Myometrial cell (primary cell): ENCODE data around the gene ZNF408. TPM values are rescaled to one million over a fixed set of nuclear protein-coding genes. Genes with fewer than 3 reads are reported as not detected.

Experiments
- total RNA-seq: library from RNA; depleted of rRNA; stranded (reverse); fragments of >200 nt; gene quantifications from 2 replicates; pipeline ENCODE4 v1.2.3, GENCODE V29; 2015

Gene ZNF408
- 9.2 and 11.2 TPM in 2 replicates for total RNA-seq

DNA sequence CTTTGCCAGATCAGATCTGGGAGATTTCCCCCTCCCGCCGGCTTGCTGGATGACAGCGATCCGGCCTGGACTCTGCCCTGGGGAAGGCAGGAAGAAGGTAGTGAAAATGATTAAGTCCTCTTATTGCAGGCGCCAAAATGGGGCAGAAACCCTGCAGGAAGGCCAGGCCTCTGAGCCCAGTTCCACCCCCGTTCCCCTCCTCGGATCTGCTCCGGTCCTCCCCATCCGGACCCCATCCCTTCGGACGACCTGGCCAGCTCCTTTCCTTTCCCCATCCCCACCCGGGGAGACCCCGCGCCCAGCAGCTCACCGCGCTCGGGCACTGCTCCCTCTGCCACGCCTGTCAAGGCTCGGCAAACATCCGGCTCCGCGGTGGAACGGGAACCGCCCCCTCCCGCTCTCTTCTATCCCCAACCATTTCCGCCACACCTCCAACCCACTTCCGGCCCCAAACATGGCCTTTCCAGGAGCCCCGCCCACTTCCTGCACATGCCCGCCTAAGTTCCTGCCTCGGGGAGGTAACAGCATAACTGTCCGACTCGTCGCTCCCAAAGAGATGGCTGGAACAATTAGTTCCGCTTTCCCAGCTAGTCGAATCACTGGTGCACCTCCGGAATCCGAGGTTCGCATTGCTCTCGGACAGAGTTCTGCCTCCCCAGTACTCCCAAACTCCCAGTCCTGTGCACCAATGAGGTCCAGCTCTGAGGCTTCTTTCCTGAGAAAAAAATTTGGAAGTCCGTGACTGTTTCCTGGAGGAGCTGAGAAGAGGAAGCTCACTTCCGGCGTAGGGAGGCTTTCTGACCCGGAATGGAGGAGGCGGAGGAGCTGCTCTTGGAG lies at the start of gene ZNF408, which contains the start of gene ARHGAP1:
TSS of gene ZNF408 (plus strand) at position 791 of the 837 bp plus-strand sequence. CDS start at position 808, 17 bp downstream.
TSS of gene ARHGAP1 (minus strand) at position 379 of the 837 bp plus-strand sequence. CDS start 4,512 bp downstream, outside the sequence.

DNA sequence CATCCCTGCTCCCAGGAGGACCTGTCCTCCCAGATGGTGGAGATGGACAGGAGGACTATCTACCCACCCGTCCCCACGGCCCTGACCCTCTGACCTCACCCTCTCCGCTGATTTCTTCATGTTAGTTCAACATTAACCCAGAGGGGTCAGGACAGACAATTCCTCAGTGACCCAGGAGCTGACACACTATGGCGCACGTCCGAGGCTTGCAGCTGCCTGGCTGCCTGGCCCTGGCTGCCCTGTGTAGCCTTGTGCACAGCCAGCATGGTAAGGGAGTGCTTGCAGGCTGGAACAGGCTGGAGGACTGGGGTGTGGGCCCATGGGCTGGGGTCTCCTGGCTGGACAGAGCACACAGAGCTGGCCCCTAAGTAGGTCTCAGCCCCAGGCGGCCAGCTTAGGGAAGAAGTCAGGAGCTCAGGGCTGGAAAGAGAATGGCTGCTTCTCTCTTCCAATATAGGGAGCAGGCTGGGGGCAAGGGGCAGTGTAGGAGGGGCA lies 18.3 kb downstream of the ZNF408 start, which contains the start of gene F2:
TSS of gene F2 (plus strand) at position 166 of the 495 bp plus-strand sequence. CDS start at position 189, 23 bp downstream.

Other genes starting within 250 kb of the ZNF408 start
- gene AMBRA1, start 107.0 kb upstream of the ZNF408 start, total RNA-seq, result 28.5 and 32.0 TPM in 2 replicates
- 2.6 and 4.1 TPM in 2 replicates for gene HARBI1, start 83.8 kb upstream of the ZNF408 start, total RNA-seq
- gene ATG13, start 83.5 kb upstream of the ZNF408 start, total RNA-seq, result 84.7 and 101 TPM in 2 replicates
- 44.1 and 49.6 TPM in 2 replicates for gene ARHGAP1, start 412 bp upstream of the ZNF408 start, total RNA-seq
- not detected in 2 replicates for gene F2, start 18.2 kb downstream of the ZNF408 start, total RNA-seq
- 57.9 and 81.9 TPM in 2 replicates for gene CKAP5, start 145.2 kb downstream of the ZNF408 start, total RNA-seq
- 0.53 and 1.4 TPM in 2 replicates for gene LRP4, start 217.5 kb downstream of the ZNF408 start, total RNA-seq
- gene CSTPP1, start 235.7 kb downstream of the ZNF408 start, total RNA-seq, result 35.8 and 55.9 TPM in 2 replicates